ENCODE data around the gene PFKP. TPM values are rescaled to one million over a fixed set of nuclear protein-coding genes. Genes with fewer than 3 reads are reported as not detected.

The PFKP gene
- total RNA-seq, 4 donors from 2014 or later, result 22.9 to 74.5 (median 43.8) TPM

DNA sequence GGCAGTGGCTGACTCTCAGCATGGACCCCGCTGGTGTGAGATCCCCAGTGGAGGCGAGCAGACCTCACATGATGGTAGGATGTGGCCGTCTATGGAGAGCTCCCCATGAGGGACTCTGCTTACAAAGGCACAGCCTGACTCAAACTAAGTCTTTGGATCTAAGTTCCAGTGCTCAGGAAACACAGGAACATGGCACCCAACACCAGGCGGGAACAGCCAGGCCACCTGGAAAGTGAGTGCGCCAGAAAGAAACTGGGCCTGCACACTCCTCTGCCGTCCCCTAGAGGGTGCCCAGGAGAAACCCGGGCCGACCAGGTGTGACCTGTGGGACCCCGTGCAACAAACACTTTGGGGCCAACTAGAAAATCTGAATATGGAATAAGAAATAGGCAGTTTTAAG is 95.2 kb downstream of the PFKP start:
- no peak for DNase-seq
- no peaks in the 10 kb centered on the region for H3K9me3 ChIP-seq
- H3K4me3 ChIP-seq, result no peak overlapping the region
- H3K4me1 ChIP-seq, result no peaks in the 10 kb centered on the region
- intact Hi-C loops (cut with DNase I; ENCODE audit: low total_unique reads), result loop anchor here (10.0 kb wide), 1 partner anchor 88 kb away; no protein-coding TSS in a partner anchor
- no peaks in the 10 kb centered on the region for H3K36me3 ChIP-seq
- no peaks in the 10 kb centered on the region for H3K27me3 ChIP-seq
- H3K27ac ChIP-seq, result no peak overlapping the region
- TF ChIP-seq POLR2A (IDR thresholded peaks at IDR 0.05), result no peak
- TF ChIP-seq, protein P1, sequence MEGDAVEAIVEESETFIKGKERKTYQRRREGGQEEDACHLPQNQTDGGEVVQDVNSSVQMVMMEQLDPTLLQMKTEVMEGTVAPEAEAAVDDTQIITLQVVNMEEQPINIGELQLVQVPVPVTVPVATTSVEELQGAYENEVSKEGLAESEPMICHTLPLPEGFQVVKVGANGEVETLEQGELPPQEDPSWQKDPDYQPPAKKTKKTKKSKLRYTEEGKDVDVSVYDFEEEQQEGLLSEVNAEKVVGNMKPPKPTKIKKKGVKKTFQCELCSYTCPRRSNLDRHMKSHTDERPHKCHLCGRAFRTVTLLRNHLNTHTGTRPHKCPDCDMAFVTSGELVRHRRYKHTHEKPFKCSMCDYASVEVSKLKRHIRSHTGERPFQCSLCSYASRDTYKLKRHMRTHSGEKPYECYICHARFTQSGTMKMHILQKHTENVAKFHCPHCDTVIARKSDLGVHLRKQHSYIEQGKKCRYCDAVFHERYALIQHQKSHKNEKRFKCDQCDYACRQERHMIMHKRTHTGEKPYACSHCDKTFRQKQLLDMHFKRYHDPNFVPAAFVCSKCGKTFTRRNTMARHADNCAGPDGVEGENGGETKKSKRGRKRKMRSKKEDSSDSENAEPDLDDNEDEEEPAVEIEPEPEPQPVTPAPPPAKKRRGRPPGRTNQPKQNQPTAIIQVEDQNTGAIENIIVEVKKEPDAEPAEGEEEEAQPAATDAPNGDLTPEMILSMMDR (IDR thresholded peaks at IDR 0.05), result no peak

DNA sequence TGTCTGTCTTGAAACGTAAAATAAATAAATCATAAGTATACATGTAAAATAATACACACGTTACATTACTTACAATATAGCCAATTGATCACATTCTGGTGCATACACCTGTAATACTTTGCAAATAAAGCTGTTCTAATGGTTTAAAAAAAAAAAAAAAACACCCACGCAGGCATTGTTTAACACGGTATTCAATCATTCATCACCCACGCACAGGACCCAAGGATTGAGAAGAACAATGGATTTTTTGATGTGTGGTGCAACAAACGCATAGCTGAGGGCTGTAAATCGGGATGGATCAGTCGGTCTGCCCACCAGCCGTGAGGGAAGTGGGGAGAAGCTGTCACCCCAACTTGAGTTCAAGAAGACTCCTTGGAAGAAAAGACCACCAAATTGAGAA is 96.5 kb downstream of the PFKP start:
- no peak overlapping the region for H3K27ac ChIP-seq
- no peak overlapping the region for H3K4me3 ChIP-seq
- intact Hi-C loops (cut with DNase I; ENCODE audit: low total_unique reads), result loop anchor here (10.0 kb wide), 1 partner anchor 89 kb away; no protein-coding TSS in a partner anchor
- no peak for DNase-seq
- no peaks in the 10 kb centered on the region for H3K9me3 ChIP-seq
- H3K36me3 ChIP-seq, result no peaks in the 10 kb centered on the region
- H3K4me1 ChIP-seq, result no peaks in the 10 kb centered on the region
- no peaks in the 10 kb centered on the region for H3K27me3 ChIP-seq
- TF ChIP-seq POLR2A (IDR thresholded peaks at IDR 0.05), result no peak
- TF ChIP-seq, protein P1 (IDR thresholded peaks at IDR 0.05), result no peak

DNA sequence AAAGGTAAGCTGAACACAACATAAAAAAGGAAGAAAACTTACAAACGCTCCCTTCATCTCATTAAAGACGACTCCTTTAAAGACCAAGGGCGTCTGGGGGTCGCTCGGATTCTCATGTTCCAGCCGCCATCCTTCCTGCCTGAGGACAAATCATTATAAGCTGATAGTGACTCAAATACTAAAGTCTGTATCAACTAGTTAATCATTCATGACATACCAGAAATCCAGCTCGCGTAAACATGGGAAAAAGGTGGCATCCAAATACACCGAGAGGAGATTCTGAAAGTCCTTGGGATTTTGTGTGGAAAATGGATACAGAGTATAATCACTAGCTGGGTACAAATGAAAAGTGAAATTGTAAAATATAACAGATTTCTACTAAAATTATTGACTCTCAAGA is 97.8 kb downstream of the PFKP start:
- intact Hi-C loops (cut with DNase I; ENCODE audit: low total_unique reads), result loop anchor here (10.0 kb wide), 1 partner anchor 90 kb away; no protein-coding TSS in a partner anchor
- H3K36me3 ChIP-seq, result no peaks in the 10 kb centered on the region
- no peak overlapping the region for H3K27ac ChIP-seq
- H3K4me3 ChIP-seq, result no peak overlapping the region
- TF ChIP-seq POLR2A (IDR thresholded peaks at IDR 0.05), result no peak
- TF ChIP-seq, protein P1 (IDR thresholded peaks at IDR 0.05), result no peak
- no peaks in the 10 kb centered on the region for H3K9me3 ChIP-seq
- DNase-seq, result no peak
- H3K4me1 ChIP-seq, result no peaks in the 10 kb centered on the region
- H3K27me3 ChIP-seq, result no peaks in the 10 kb centered on the region

DNA sequence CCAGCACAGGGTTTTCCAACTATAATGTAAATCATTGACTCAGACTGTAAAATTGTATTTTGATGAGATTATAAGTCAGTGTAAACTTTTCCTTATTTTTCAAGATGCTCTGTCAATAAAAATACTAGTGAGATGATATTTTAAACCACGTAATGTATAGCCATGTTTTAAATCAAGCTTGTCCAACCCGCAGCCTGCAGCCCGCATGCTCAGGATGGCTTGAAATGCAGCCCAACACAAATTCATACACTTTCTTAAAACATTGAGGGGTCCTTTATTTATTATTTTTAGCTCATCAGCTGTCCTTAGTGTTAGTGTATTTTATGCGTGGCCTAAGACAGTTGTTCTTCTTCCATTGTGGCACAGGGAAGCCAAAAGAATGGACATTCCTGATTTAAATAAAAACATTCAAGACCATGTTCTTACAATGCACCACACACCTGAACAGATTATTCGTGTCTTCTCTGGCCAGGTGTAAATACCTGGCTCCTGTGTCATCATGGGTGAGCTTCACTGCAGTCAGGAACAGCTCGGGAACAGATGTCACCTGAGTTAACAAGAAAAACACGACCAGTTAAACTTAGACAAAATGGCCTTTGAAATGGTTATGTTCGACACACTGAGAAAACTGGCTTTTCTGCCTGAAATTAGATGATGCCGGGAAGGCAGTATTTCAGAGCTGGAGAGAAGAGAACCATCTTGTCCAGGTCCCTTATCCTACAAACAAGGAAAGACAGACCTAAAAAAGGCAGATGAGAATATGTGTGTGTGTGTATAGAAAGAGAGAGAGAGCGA is 99.3 kb downstream of the PFKP start:
- no peaks in the 10 kb centered on the region for H3K27me3 ChIP-seq
- TF ChIP-seq POLR2A (IDR thresholded peaks at IDR 0.05), result no peak
- TF ChIP-seq, protein P1 (IDR thresholded peaks at IDR 0.05), result no peak
- no peak for DNase-seq
- no peak overlapping the region for H3K4me3 ChIP-seq
- peaks cover 0 to 5% of the 10 kb centered on the region in 2 donors for H3K4me1 ChIP-seq
- H3K36me3 ChIP-seq, result no peaks in the 10 kb centered on the region
- H3K27ac ChIP-seq, result no peak overlapping the region
- no peaks in the 10 kb centered on the region for H3K9me3 ChIP-seq
- intact Hi-C loops (cut with DNase I; ENCODE audit: low total_unique reads), result loop anchor here (10.0 kb wide), 1 partner anchor 92 kb away; no protein-coding TSS in a partner anchor

DNA sequence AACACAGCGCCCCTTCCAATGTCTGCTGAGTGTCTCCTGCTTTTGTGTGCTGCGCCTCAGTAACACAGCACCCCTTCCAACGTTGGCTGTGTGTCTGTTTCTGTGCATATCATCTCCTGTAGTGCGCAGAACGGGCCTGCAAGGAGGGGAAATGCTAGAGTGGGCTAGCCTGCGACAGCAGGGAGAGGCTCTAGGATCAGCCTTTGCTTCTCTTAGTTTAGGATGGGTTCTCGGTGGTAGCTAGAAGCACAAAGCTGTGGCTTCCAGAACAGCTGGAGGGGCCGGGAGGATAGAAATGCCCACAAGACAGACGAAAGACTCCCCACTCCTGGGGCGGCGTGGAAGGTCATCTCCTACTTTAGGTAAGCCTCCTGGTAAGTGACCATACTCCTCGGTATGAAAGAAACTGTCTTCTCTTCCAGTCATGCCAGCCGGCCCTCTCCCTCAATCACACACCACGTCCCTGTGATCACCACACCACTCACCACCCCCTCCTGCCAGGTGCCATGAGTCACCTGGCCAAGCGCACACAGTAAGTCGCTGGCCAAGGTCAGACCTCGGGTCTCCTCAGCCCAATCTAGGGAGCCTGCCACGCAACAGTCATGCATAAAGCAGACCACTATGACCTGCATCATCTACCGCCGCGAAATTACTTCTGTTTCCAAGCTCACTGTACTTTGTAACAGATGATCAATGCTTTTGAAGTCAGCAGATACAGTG is 100.4 kb downstream of the PFKP start:
- no peaks in the 10 kb centered on the region for H3K9me3 ChIP-seq
- no peaks in the 10 kb centered on the region for H3K27me3 ChIP-seq
- intact Hi-C loops (cut with DNase I; ENCODE audit: low total_unique reads), result loop anchor here (10.0 kb wide), 1 partner anchor 93 kb away; no protein-coding TSS in a partner anchor
- H3K4me3 ChIP-seq, result no peak overlapping the region
- H3K36me3 ChIP-seq, result no peaks in the 10 kb centered on the region
- DNase-seq, result no peak
- no peak overlapping the region for H3K27ac ChIP-seq
- TF ChIP-seq POLR2A (IDR thresholded peaks at IDR 0.05), result no peak
- TF ChIP-seq, protein P1 (IDR thresholded peaks at IDR 0.05), result no peak
- H3K4me1 ChIP-seq, result peaks cover 0 to 8% of the 10 kb centered on the region in 2 donors
